Measurements from ENCODE around the gene ODF2L. TPM values are rescaled to one million over a fixed set of nuclear protein-coding genes. Genes with fewer than 3 reads are reported as not detected.

The ODF2L gene
- 21.5 and 27.3 TPM in 2 replicates for total RNA-seq (2021)
- long read RNA-seq, transcript ODF2L-213 (2 exons, 1,650 nt), result major isoform, 5 of 102 reads
- long read RNA-seq, partial matches to known transcripts, result 73 of 102 reads
- long read RNA-seq, other reads (novel, unspliced or antisense), result 23 of 102 reads

- no peaks in the 10 kb centered on the region for H4K20me1 ChIP-seq (ENCODE audit: control insufficient read depth, insufficient read depth, insufficient read length)
- H2BK5ac ChIP-seq (ENCODE audit: insufficient read length, low read length), result no peak within 1 kb of the TSS
- peak within 1 kb of the TSS; percentile 93 for H3K4me3 Mint-ChIP-seq
- peak; percentile 96 for DNase-seq
- no peaks in the 10 kb centered on the region for H3K79me1 ChIP-seq (ENCODE audit: insufficient read depth, low read depth, low read length, poor library complexity, severe bottlenecking)
- H3T11ph ChIP-seq (ENCODE audit: low read length), result no peak within 1 kb of the TSS
- peaks cover 0 to 2% of the 10 kb centered on the region in 2 experiments; a peak in 2 of 5 replicates for H3K9me3 Mint-ChIP-seq
- H3K9ac ChIP-seq (ENCODE audit: extremely low read depth, insufficient read length, low read length), result peak within 1 kb of the TSS; percentile 73
- peak within 1 kb of the TSS; percentile 77 for H3K4me2 ChIP-seq (ENCODE audit: insufficient read depth, insufficient read length, low read length)
- H3K4ac ChIP-seq (ENCODE audit: low read depth, low read length), result no peak within 1 kb of the TSS
- no peak within 1 kb of the TSS for H2AK5ac ChIP-seq (ENCODE audit: insufficient read length, low read length)
- H3K27me3 Mint-ChIP-seq (ENCODE audit: low read depth), result peaks cover 4% of the 10 kb centered on the region; the same call in 1 of the 2 replicates
- H3K23me2 ChIP-seq (ENCODE audit: insufficient read length, low read depth, low read length, poor library complexity, severe bottlenecking), result peaks cover 3% of the 10 kb centered on the region
- H2AFZ ChIP-seq (ENCODE audit: low read length), result peak within 1 kb of the TSS; percentile 76
- peak within 1 kb of the TSS; percentile 92 for H3K18ac ChIP-seq (ENCODE audit: insufficient read length, low read depth, low read length)
- H2BK20ac ChIP-seq (ENCODE audit: low read depth, low read length, poor library complexity, severe bottlenecking), result no peak within 1 kb of the TSS
- peaks cover 0 to 10% (median 0%) of the 10 kb centered on the region in 3 experiments; a peak in 3 of 7 replicates for H3K36me3 Mint-ChIP-seq (ENCODE audit: insufficient read depth in 1 of 3, low read depth in 3 of 3)
- H3K27ac ChIP-seq (ENCODE audit: insufficient read length, low read depth, low read length), result peak within 1 kb of the TSS; percentile 64
- H3K9me3 ChIP-seq (ENCODE audit: control insufficient read depth, low read depth, low read length), result no peaks in the 10 kb centered on the region
- peak within 1 kb of the TSS; percentile 98 to 99 (median 98) for H3K27ac Mint-ChIP-seq
- peak within 1 kb of the TSS; percentile 96 for H3K14ac ChIP-seq (ENCODE audit: insufficient read depth, low read length)
- no peaks in the 10 kb centered on the region for H3K27me3 ChIP-seq (ENCODE audit: insufficient read depth, low read length)
- no peak within 1 kb of the TSS for H4K8ac ChIP-seq (replicated peaks; ENCODE audit: insufficient read length, low read depth, low read length)
- WGBS (ENCODE audit: extremely low coverage, insufficient read length, low lambda C conversion rate), result no CpG with 5 or more reads among the region's 56 CpGs
- H2BK12ac ChIP-seq (ENCODE audit: insufficient read length, low read depth, low read length), result no peak within 1 kb of the TSS
- no peak within 1 kb of the TSS for H3K56ac ChIP-seq (ENCODE audit: insufficient read length, low read depth, low read length)
- H2BK120ac ChIP-seq (ENCODE audit: low read depth, low read length, poor library complexity, severe bottlenecking), result no peak within 1 kb of the TSS
- H3K23ac ChIP-seq (ENCODE audit: insufficient read length, low read depth, low read length), result no peak within 1 kb of the TSS
- H3K4me1 Mint-ChIP-seq, result peaks cover 14 to 16% of the 10 kb centered on the region in 2 experiments
- no peak within 1 kb of the TSS for H4K5ac ChIP-seq (ENCODE audit: insufficient read length, low read depth, low read length)
- H3K4me1 ChIP-seq (ENCODE audit: insufficient read depth, low read length), result no peaks in the 10 kb centered on the region
- no peak within 1 kb of the TSS for H4K91ac ChIP-seq (ENCODE audit: insufficient read length, low read depth, low read length)
- TF ChIP-seq CTCF (conservative IDR thresholded peaks at IDR 0.05), result no peak
- no peaks in the 10 kb centered on the region for H3K79me2 ChIP-seq (ENCODE audit: insufficient read depth, low read length)
- no peak within 1 kb of the TSS for H2BK15ac ChIP-seq (ENCODE audit: low read depth, low read length)
These were observed at the start of gene ODF2L for GRCh38 chr1:86395751-86396497. ODF2L (minus strand) TSS chr1:86396323; CDS start chr1:86387027, 9,296 bp downstream.
